NCI-H128 (cell line): Measurements from ENCODE around the gene RPUSD1.
"Not testable (repeated sequence)": the region's sequence is repeated elsewhere in the genome, so short reads cannot be mapped to it uniquely, and the experiment has no call there.

Experiments used
- DNase-seq: peaks from one replicate; lab custom pipeline; 2025; ENCODE audit not compliant: unreplicated experiment; lab: John Stamatoyannopoulos, UW

Gene RPUSD1

GRCh38 chr16:787978-788398 lies at the start of gene RPUSD1:
Gene RPUSD1, minus strand, starts transcription at chr16:788381. Its CDS starts 644 bp downstream, at chr16:787737.
- no peak for DNase-seq

GRCh38 chr16:836822-837221 lies 48.6 kb upstream of the RPUSD1 start:
- DNase-seq = not testable (repeated sequence)

GRCh38 chr16:836221-836620 lies 48.0 kb upstream of the RPUSD1 start:
- DNase-seq = no peak

GRCh38 chr16:835373-835772 lies 47.2 kb upstream of the RPUSD1 start:
- DNase-seq = no peak

GRCh38 chr16:833411-833810 lies 45.2 kb upstream of the RPUSD1 start:
- DNase-seq = no peak

GRCh38 chr16:832652-833336 lies 44.6 kb upstream of the RPUSD1 start:
- no peak for DNase-seq

- no peak for DNase-seq
Measured at GRCh38 chr16:831571-832413, 43.6 kb upstream of the RPUSD1 start.

- DNase-seq = no peak
Measured at GRCh38 chr16:830871-831570, 42.8 kb upstream of the RPUSD1 start.

GRCh38 chr16:830107-830870 lies 42.1 kb upstream of the RPUSD1 start:
- DNase-seq = no peak

GRCh38 chr16:828891-829290 lies 40.7 kb upstream of the RPUSD1 start:
- DNase-seq = no peak

- no peak for DNase-seq
Measured at GRCh38 chr16:827513-827912, 39.3 kb upstream of the RPUSD1 start.

- DNase-seq = no peak
Measured at GRCh38 chr16:825341-826061, 37.3 kb upstream of the RPUSD1 start.

GRCh38 chr16:824601-825000 lies 36.4 kb upstream of the RPUSD1 start:
- no peak for DNase-seq

GRCh38 chr16:824194-824593 lies 36.0 kb upstream of the RPUSD1 start:
- no peak for DNase-seq

GRCh38 chr16:822909-823297 lies 34.7 kb upstream of the RPUSD1 start:
- DNase-seq = no peak

GRCh38 chr16:822174-822908 lies 34.2 kb upstream of the RPUSD1 start:
- no peak for DNase-seq

- no peak for DNase-seq
Measured at GRCh38 chr16:821751-822150, 33.6 kb upstream of the RPUSD1 start.

GRCh38 chr16:820748-821147 lies 32.6 kb upstream of the RPUSD1 start:
- no peak for DNase-seq

- DNase-seq = not testable (repeated sequence)
Measured at GRCh38 chr16:820044-820408, 31.8 kb upstream of the RPUSD1 start.
